Measurements from ENCODE around the gene GPR161. TPM values are rescaled to one million over a fixed set of nuclear protein-coding genes. Genes with fewer than 3 reads are reported as not detected.

Gene GPR161
- total and polyA plus RNA-seq, 2 experiments from 2014 or later: 7.9 to 11.6 TPM

- no peaks in the 10 kb centered on the region for H3K27me3 Mint-ChIP-seq (ENCODE audit: insufficient read depth, low read depth, poor library complexity)
- Histone ChIP-seq H3K4me1 (ENCODE audit: insufficient read depth) (no peaks in the 10 kb centered on the region), H3K4me3 (no peak overlapping the region), H3K36me3 (ENCODE audit: insufficient read depth) (peaks cover 40% of the 10 kb centered on the region; the same call in 1 of the 2 replicates), H3K9me2 (ENCODE audit: insufficient read depth) (no peaks in the 10 kb centered on the region), H2AFZ (no peak overlapping the region), H3K4me2 (no peak overlapping the region), H3K27me3 (ENCODE audit: insufficient read depth) (no peaks in the 10 kb centered on the region), H3K79me2 (replicated peaks; ENCODE audit: insufficient read depth) (no peaks in the 10 kb centered on the region), H3F3A (replicated peaks; ENCODE audit: low read depth) (no peaks in the 10 kb centered on the region), H4K20me1 (replicated peaks; ENCODE audit: insufficient read depth) (no peaks in the 10 kb centered on the region), H3K27ac (ENCODE audit: low read depth) (no peak overlapping the region)
- H3K4me1 Mint-ChIP-seq: no peaks in the 10 kb centered on the region
- no peak overlapping the region for H3K4me3 Mint-ChIP-seq
- no peaks in the 10 kb centered on the region for H3K9me3 Mint-ChIP-seq
- DNase-seq (ENCODE audit: low spot score) (no peak), ATAC-seq (no peak)
- peaks cover 19% of the 10 kb centered on the region for H3K36me3 Mint-ChIP-seq (ENCODE audit: low read depth)
- TF ChIP-seq CREB1 (CRISPR knock-in tag; IDR thresholded peaks at IDR 0.05; ENCODE audit: low read depth) (no peak), STAT1 (IDR thresholded peaks at IDR 0.05; ENCODE audit: unreplicated experiment) (no peak), EZH2phosphoT487 (IDR thresholded peaks at IDR 0.05; ENCODE audit: unreplicated experiment) (no peak), NANOG (IDR thresholded peaks at IDR 0.05; ENCODE audit: borderline replicate concordance) (no peak), JUNB (IDR thresholded peaks at IDR 0.05; ENCODE audit: unreplicated experiment) (no peak), EZH2 (IDR thresholded peaks at IDR 0.05; ENCODE audit: low read depth, unreplicated experiment) (no peak), ZNF114 (CRISPR knock-in tag; IDR thresholded peaks at IDR 0.05) (no peak), ETS1 (IDR thresholded peaks at IDR 0.05) (no peak), ZNF331 (CRISPR knock-in tag; IDR thresholded peaks at IDR 0.05; ENCODE audit: low read depth) (no peak), CTCF (conservative IDR thresholded peaks at IDR 0.05; ENCODE audit: low read depth in 2 of 2) (no peak), REST (IDR thresholded peaks at IDR 0.05; ENCODE audit: unreplicated experiment) (no peak), POLR2AphosphoS5 (IDR thresholded peaks at IDR 0.05; ENCODE audit: low read depth) (no peak), ZNF462 (CRISPR knock-in tag; IDR thresholded peaks at IDR 0.05) (no peak)
- no peak overlapping the region for H3K27ac Mint-ChIP-seq
Observed at GRCh38 chr1:168069384-168069783, 67.3 kb downstream of the GPR161 start.
